Inflammatory macrophage treated with lipopolysaccharide for 1 hour (primary cell): ENCODE data around the gene PRR18.

Experiments used
- DNase-seq, 2 donors: peaks; one replicate each; pipeline ENCODE4 v3.0.0-alpha.2; 2020 to 2022

Gene PRR18

DNA sequence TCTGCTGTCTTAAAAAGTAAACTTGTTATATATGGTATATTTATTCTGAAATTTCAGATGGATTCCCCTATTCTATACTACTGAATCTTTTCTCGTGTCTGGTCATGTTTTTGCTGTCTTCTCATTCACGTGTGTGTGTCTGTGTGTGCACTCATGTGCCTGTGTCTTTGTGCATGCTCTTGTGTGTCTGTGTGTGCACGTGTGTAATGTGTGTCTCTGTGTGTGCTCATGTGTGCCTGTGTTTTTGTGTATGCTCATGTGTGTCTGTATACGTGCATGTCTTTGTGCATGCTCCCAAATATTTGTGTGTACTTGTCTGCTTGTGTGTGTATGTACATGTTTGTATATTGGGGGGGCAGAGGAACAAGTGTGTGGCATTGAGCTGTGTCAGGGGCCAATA, 34.0 kb downstream of the PRR18 start:
- DNase-seq: no peak

DNA sequence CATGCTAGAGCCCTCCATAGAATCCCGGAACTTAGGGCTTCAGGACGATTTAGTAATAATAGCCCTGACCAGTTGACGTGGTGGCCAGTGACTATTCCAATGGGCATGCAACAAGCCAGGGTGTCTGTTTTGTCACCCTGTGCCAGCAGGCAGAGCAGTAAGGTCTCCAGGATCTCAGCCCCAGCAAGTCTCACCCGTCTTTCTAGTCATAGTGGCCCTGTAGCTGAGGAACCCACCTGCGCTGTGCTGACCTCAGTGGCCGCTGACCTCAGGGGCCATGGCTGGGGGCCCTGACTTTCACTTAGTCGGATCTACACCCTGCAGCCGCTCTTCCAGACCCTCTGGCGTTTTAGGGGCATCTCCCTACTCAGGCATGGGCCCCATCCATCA, 36.8 kb downstream of the PRR18 start:
- DNase-seq: no peak

DNA sequence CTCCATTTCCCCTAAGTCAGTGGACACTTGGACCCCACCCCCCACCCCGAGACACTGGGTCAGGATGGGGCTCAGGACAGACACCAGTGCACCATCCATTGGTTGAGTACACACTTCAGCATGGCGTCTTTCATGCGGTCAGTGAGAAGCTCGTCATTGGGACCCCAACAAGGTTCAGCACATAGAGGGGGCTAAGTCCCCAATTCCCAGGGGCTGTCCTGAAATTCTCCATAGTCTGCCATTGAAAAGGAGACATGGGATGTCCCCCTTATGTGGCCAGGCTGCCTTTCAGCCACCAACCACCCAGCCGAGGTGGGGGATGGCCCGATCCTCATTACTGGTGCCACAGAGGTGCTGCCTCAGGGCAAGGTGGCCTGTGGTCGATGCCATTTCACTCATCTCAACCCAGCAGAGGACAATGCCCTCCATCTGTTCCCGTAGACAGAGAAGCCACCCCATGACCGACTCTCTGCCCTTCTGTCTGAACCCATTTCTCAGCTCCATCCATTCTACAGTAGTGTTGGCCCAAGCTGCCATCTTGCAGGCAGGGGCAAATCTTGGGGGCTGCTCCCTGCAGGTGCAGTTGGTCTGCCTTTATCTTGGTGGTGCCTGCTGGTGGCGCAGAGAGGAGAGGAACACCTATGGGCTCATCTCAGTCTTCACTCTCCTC, 37.4 kb downstream of the PRR18 start:
- DNase-seq: no peak

DNA sequence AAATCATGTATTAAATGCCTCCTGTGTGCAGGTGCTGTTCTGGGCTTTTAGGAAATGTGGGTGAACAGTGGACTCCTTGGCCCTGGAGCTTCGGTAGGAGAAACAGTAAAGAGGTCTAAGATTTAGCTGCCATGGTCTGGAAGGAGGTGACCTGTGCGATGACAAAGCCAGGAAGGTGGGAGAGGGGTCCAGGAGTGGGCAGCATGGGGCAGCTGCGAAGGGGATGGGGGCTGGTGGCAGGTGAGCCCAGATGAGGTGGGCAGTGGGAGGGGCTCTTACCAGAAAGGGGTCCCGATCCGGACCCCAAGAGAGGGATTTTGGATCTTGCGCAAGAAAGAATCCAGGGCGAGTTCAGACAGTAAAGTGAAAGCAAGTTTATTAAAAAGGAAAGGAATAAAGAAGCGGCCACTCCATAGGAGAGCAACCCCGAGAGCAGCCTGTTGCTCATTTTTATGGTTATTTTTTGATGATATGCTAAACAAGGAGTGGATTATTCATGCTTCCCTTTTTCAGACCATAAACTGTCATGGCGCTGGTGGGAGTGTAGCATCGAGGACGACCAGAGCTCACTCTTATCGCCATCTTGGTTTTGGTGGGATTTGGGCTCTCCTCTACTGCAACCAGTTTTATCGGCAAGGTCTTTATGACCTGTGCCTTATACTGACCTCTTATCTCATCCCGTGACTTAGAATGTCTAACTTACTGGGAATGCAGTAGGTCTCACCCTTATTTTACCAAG, 38.7 kb downstream of the PRR18 start:
- DNase-seq: no peak

DNA sequence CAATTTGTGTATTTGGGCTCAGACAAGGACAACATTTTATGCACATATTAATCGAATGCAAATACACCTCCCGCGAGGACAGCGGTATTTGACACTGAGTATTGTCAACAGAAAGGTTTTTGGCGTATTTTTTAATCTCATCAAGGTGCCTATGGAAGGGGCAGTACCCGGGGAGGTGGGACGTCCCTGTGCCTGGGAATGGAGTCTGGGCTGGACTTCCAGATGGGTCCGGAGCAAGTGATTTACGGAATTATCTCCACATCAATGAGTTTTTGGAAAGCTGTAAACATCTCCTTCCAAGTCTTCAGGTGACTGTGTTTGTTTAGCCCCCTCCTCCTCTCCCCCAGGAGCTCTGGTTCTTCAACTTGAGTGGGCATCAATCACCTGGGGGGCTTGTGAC, 39.8 kb downstream of the PRR18 start:
- no peak for DNase-seq

DNA sequence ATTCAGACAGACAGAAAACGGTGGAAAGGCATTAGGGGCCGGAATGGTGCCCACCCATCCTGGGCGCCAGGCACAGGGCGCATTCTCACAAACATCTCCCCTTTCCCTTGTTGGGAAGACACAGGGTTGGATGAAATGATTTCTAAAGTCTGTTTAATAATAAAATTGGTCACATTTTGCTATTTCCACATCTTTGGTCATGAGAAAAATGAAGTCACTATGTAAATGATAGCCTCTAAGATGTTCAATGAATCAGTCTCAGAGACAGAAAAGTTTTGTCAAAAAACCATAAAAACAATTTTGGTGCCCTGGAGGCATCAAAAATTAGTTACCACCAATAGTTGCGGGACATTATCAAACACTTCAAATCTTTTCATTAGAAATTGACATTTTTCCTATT, 40.7 kb downstream of the PRR18 start:
- DNase-seq: peak; percentile 52 to 68

DNA sequence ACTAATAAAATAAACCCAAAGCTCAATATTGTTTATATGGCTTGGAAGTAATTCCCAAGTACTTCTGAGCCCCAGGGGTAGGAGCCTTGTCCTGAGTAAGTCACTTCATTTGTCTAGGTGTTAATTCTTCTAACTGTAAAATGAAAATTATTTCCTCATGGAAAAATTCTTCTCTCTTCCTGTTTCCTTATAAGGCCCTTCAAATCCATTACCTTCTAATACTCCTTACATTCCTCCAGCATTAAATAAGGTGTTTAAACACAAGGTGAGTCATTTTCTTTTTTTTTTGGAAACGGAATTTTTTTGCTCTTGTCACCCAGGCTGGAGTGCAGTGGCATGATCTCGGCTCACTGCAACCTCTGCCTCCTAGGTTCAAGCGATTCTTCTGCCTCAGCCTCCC, 41.9 kb downstream of the PRR18 start:
- DNase-seq: no peak

DNA sequence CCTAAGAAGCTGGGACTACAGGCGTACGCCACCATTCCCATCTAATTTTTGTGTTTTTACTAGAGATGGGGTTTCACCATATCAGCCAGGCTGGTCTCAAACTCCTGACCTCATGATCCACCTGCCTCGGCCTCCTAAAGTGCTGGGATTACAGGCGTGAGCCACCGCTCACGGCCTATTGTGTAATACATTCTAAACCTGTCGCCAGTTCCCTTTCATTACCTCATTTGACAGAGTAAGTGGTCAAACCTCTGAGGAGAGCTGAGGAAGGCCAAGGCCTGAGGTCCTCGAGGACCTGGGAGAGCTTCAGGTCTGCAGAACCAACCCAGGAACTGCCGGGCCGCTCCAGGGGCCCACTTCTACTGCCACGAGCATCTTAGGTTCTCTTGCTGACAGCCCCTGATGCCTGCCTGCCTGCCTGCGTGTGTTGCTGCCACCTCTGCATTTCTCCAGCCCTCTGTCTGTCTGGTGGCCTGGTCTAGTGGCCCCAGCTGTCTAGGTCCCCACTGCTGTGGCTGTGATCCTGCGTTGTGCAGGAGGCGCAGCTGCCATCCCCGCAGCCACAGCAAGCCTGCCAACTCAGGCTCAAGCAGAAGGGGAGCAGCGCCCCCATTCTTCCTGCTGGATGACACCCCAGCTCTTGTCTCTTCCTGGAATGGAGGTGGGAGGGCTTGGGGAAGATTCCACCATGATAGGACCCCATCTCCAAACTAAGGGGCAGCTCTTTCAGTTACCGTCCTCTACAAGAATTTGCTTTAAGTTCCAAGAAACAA, 45.3 kb downstream of the PRR18 start:
- peak in 1 of 2 donors; percentile 37 for DNase-seq

DNA sequence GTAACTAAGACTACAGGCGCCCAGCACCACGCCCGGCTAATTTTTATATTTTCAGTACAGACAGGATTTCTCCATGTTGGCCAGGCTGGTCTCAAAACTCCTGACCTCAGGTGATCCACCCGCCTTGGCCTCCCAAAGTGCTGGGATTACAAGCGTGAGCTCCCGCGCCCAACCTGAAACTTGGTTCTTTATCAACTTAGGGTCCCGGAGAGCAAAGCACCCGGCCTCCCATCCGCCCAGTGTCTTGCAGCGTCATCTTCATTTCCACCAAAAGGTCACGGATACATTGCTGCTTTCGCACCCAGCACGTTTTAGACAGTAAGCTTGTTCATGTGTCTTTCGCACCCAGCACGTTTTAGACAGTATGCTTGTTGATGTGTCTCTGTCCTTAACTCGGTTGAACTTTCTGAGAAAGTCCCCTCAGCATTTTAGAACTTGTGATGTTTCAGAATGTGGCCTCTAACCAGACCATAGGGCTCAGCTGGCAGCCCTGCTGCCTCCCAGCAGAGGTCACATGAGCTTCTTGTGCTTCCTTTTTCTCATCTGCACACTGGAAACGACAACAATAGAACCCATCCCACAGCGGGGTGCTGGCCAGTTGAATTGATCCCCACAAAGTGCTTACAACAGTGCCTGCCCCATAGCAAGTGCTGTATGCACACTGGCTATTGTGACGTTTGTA, 48.8 kb downstream of the PRR18 start:
- DNase-seq: peak; percentile 63 to 81

DNA sequence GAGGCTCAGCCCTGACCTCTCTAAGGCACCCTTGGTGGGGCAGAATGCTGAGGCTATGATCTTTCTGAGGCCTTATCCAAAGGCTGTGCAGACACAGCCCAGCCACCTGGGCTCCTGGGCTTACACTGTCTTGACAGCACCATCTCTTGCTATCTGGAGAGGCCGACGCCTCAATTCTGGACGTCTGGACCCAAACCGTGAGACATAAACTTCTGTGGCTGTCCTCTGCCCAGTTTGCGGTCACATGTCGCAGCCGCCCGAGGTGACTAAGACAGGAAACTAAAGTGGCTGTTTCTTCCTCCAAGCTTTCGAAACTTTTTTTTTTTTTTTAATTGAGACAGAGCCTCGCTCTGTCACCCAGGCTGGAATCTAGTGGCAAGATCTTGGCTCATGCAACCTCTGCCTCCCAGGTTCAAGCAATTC, 49.3 kb downstream of the PRR18 start:
- DNase-seq: peak; percentile 86 to 94

DNA sequence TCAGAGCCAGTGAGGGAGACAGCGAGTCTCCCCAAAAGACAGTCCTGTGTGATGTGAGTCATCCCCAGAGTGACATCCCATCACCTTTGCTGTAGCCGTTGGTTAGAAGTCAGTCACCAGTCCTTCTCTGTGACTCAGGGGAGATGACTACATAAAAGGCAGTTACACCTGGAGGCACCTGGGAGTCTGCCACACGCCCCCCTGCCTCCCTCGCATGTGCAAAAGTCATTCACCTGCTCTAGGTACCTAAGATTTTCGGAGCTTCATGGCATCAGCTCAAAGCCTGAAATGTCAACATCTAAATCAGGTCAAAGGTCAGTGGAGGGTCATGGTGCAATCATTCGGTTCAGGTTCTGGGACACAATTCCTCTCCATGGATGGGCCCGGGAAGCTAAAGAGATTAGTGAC, 50.3 kb downstream of the PRR18 start:
- DNase-seq: no peak
